Panc1 (cell line): ENCODE results near the gene TIMM29. TPM values are rescaled to one million over a fixed set of nuclear protein-coding genes. Genes with fewer than 3 reads are reported as not detected.

Experiments
- ATAC-seq: fragments of 200-7000 bp; cut with Tn5 transposase; 2 replicates; pipeline ENCODE4 v1.9.1; 2020; ENCODE audit warnings: mild to moderate bottlenecking, moderate library complexity
- BruUV-seq: library from RNA; stranded (reverse); fragments of 400-500 nt; replicated peaks from 2 replicates; lab custom pipeline; 2021; lab: Mats Ljungman, UMichigan
- CTCF ChIA-PET: fragments of 300-600 bp; sonication (Branson Sonifier 250); formaldehyde crosslinking; loops from one replicate; lab custom pipeline; 2022; ENCODE audit warnings: antibody characterized with exemption; lab: Charles Lee
- POLR2A ChIA-PET: fragments of 300-600 bp; sonication (Branson Sonifier 250); formaldehyde crosslinking; loops from one replicate; lab custom pipeline; 2022; ENCODE audit warnings: antibody characterized with exemption; lab: Charles Lee
- DNase-seq: peaks from one replicate; pipeline ENCODE4 v3.0.0-alpha.2; 2010; ENCODE audit warnings: low read depth, low spot score
- H3K27ac ChIP-seq: 2 replicates; pipeline ENCODE4 v1.5.1; 2011; ENCODE audit warnings: mild to moderate bottlenecking, low read length, inconsistent platforms
- H3K27me3 ChIP-seq: fragments of 200-500 bp; sonication (Bioruptor generic); 2 replicates; pipeline ENCODE4 v1.6.0; 2014; ENCODE audit warnings: low read length, inconsistent platforms; ENCODE audit not compliant: control insufficient read depth, insufficient read depth
- H3K36me3 ChIP-seq: fragments of 200-500 bp; sonication (Bioruptor generic); 2 replicates; pipeline ENCODE4 v1.5.1; 2014; ENCODE audit warnings: inconsistent platforms, mild to moderate bottlenecking, low read length, moderate library complexity; ENCODE audit not compliant: control insufficient read depth, insufficient read depth
- H3K4me1 ChIP-seq: 2 replicates; pipeline ENCODE4 v1.5.1; 2011; ENCODE audit warnings: inconsistent platforms, mild to moderate bottlenecking, low read length, moderate library complexity; ENCODE audit not compliant: control insufficient read depth, insufficient read depth
- H3K4me3 ChIP-seq, 2 experiments: 2 replicates each; pipeline ENCODE4 v1.5.1; 2011 to 2012; ENCODE audit warnings: low read depth in 2 of 2, low read length in 2 of 2, mild to moderate bottlenecking in 2 of 2, inconsistent platforms in 1 of 2, moderate library complexity in 1 of 2
- H3K9me3 ChIP-seq: fragments of 200-500 bp; sonication (Bioruptor generic); 2 replicates; pipeline ENCODE4 v1.5.1; 2014; ENCODE audit warnings: low read depth, mild to moderate bottlenecking, inconsistent platforms, low read length, moderate library complexity; ENCODE audit not compliant: control insufficient read depth, insufficient read depth
- POLR2AphosphoS5 ChIP-seq: IDR thresholded peaks from 2 replicates; pipeline ENCODE4 v1.6.1; 2012; ENCODE audit warnings: mild to moderate bottlenecking, low read depth, low read length, moderate library complexity
- SIN3A ChIP-seq: IDR thresholded peaks from 2 replicates; pipeline ENCODE4 v1.6.1; 2012; ENCODE audit warnings: low read depth, mild to moderate bottlenecking, low read length, moderate library complexity, borderline replicate concordance; ENCODE audit not compliant: insufficient read depth
- TCF7L2 ChIP-seq: IDR thresholded peaks from 2 replicates; pipeline ENCODE4 v1.6.1; 2011; ENCODE audit warnings: mild to moderate bottlenecking, low read depth, low read length, inconsistent platforms
- in situ Hi-C: cut with HindIII; loops from 2 replicates; pipeline ENCODE4 v1.10.0; 2016; ENCODE audit warnings: low sequenced_read_pairs, low pct_unique_long_range_greater_than_20kb
- intact Hi-C: fragments of 100-400 bp; cut with micrococcal nuclease; formaldehyde crosslinking; loops from one replicate; pipeline ENCODE4 v1.10.0; 2022; ENCODE audit not compliant: unreplicated experiment
- total RNA-seq: library from RNA; stranded (reverse); gene quantifications from one replicate; pipeline ENCODE4 v1.2.1, GENCODE V29; 2021; ENCODE audit not compliant: unreplicated experiment
- TF ChIP-seq, protein P1 (sequence below), 2 experiments: IDR thresholded peaks; 2 replicates each; pipeline ENCODE4 v1.6.1; 2011 to 2012; ENCODE audit warnings: low read depth in 2 of 2, control low read depth in 1 of 2, low read length in 1 of 2, mild to moderate bottlenecking in 1 of 2, moderate library complexity in 1 of 2; ENCODE audit not compliant: insufficient read depth in 1 of 2
- TF ChIP-seq, protein P2 (sequence below): fragments of 450-650 bp; IDR thresholded peaks from 2 replicates; pipeline ENCODE4 v1.5.1; 2017; ENCODE audit warnings: mild to moderate bottlenecking

The TIMM29 gene
- total RNA-seq, 1 experiment from 2014 or later: 16.5 TPM

DNA sequence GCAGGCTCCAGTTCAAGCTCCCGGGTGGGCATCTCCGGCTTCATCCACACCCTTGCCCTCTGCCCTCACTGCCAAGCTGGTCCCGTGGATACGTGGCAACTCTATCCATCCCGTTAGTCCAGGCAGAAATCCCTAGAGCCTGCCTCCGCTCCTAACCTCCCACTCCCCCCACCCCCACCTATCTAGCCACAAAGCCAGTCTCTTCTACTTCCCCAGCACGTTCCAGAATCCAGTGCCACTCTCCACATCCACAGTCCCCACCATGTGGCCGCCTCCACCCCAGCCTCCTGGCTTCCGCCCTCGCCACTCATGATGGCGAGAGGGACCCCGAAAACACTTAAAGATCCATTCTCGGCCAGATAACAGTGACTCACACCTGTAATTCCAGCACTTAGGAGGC is 4.0 kb upstream of the TIMM29 start:
- no peak for ATAC-seq
- no peaks in the 10 kb centered on the region for H3K36me3 ChIP-seq
- H3K9me3 ChIP-seq: no peaks in the 10 kb centered on the region
- H3K4me1 ChIP-seq: peaks cover 4% of the 10 kb centered on the region; the same call in 1 of the 2 replicates
- H3K27ac ChIP-seq: no peak overlapping the region
- TF ChIP-seq SIN3A: no peak
- TF ChIP-seq TCF7L2: no peak
- TF ChIP-seq, protein P1, sequence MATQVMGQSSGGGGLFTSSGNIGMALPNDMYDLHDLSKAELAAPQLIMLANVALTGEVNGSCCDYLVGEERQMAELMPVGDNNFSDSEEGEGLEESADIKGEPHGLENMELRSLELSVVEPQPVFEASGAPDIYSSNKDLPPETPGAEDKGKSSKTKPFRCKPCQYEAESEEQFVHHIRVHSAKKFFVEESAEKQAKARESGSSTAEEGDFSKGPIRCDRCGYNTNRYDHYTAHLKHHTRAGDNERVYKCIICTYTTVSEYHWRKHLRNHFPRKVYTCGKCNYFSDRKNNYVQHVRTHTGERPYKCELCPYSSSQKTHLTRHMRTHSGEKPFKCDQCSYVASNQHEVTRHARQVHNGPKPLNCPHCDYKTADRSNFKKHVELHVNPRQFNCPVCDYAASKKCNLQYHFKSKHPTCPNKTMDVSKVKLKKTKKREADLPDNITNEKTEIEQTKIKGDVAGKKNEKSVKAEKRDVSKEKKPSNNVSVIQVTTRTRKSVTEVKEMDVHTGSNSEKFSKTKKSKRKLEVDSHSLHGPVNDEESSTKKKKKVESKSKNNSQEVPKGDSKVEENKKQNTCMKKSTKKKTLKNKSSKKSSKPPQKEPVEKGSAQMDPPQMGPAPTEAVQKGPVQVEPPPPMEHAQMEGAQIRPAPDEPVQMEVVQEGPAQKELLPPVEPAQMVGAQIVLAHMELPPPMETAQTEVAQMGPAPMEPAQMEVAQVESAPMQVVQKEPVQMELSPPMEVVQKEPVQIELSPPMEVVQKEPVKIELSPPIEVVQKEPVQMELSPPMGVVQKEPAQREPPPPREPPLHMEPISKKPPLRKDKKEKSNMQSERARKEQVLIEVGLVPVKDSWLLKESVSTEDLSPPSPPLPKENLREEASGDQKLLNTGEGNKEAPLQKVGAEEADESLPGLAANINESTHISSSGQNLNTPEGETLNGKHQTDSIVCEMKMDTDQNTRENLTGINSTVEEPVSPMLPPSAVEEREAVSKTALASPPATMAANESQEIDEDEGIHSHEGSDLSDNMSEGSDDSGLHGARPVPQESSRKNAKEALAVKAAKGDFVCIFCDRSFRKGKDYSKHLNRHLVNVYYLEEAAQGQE (IDR thresholded peaks at IDR 0.05; ENCODE audit: insufficient read depth in 1 of 2, low read depth in 2 of 2, low read length in 1 of 2): no peak
- TF ChIP-seq POLR2AphosphoS5: no peak
- TF ChIP-seq, protein P2, sequence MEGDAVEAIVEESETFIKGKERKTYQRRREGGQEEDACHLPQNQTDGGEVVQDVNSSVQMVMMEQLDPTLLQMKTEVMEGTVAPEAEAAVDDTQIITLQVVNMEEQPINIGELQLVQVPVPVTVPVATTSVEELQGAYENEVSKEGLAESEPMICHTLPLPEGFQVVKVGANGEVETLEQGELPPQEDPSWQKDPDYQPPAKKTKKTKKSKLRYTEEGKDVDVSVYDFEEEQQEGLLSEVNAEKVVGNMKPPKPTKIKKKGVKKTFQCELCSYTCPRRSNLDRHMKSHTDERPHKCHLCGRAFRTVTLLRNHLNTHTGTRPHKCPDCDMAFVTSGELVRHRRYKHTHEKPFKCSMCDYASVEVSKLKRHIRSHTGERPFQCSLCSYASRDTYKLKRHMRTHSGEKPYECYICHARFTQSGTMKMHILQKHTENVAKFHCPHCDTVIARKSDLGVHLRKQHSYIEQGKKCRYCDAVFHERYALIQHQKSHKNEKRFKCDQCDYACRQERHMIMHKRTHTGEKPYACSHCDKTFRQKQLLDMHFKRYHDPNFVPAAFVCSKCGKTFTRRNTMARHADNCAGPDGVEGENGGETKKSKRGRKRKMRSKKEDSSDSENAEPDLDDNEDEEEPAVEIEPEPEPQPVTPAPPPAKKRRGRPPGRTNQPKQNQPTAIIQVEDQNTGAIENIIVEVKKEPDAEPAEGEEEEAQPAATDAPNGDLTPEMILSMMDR: no peak
- ChIA-PET POLR2A (no interaction called here), CTCF (no interaction called here)
- H3K27me3 ChIP-seq: no peaks in the 10 kb centered on the region
- in situ Hi-C loops (no loop called here), intact Hi-C loops (no loop called here)
- no TSS peak for BruUV-seq
- no peak for DNase-seq
- H3K4me3 ChIP-seq: no peak overlapping the region

DNA sequence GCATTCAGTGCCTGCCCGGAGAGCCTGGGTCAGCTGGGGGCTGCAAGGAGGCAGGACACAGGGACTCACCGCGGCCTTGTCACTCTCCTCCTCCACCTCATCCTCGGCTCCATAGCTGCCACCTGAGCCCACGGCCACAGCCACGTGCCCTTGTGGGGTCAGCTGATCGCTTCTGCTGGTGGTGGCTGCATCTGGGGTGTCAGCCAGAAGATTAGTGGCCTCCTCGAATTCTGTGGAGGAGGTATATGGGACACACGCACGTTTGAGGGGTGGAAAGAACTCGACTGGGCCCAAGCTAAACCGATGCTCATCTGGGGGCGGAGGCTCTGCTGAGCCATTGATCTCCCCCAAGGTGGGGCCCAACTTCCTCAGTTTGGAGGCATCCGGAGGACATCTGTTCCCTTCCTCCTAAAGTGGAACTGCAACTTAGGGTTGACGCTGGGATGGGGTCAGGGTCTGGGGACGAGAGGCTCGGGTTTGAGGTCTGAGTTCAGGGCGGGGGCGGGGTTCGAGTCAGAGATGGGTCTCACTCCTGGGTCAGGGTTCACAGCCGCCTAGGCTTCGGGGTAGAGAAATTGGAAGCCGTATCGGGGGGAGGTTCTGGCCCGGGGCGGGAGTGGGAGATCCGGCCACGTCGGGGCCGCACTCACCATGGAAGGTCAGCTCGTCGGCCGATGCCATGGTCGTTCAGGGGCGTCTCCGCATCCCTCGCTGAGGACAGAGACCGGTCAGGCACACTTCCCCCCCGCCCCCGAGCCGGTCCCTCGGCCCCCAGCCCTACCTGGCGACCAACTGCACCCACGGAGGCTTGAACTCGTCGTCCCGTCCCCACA is 665 bp upstream of the TIMM29 start:
- H3K27ac ChIP-seq: peak overlapping the region; percentile 77
- intact Hi-C loops (no loop called here), in situ Hi-C loops (no loop called here)
- POLR2A ChIA-PET: interaction anchor here (0.6 kb wide), 1 partner anchor 1644 kb away, joined by 3 read pairs; no protein-coding TSS in a partner anchor
- CTCF ChIA-PET: interaction anchor here (0.6 kb wide), 1 partner anchor 46 kb away, joined by 9 read pairs; no protein-coding TSS in a partner anchor
- no TSS peak for BruUV-seq
- DNase-seq (no peak), ATAC-seq (peak; percentile 36)
- peaks cover 8% of the 10 kb centered on the region; the same call in 1 of the 2 replicates for H3K4me1 ChIP-seq
- TF ChIP-seq, protein P2: no peak
- TF ChIP-seq SIN3A: no peak
- no peak for TF ChIP-seq TCF7L2
- no peaks in the 10 kb centered on the region for H3K9me3 ChIP-seq
- H3K27me3 ChIP-seq: no peaks in the 10 kb centered on the region
- H3K4me3 ChIP-seq: peak overlapping the region; percentile 64 to 73
- H3K36me3 ChIP-seq: no peaks in the 10 kb centered on the region
